GM18511 (cell line): Measurements from ENCODE around the gene CAD.
"Not testable (repeated sequence)": the region's sequence is repeated elsewhere in the genome, so short reads cannot be mapped to it uniquely, and the experiment has no call there.

ENCODE experiments used
- ATAC-seq: cut with Tn5 transposase; IDR thresholded peaks from one replicate; pipeline ENCODE4 v1.9.1; 2021; ENCODE audit warnings: mild to moderate bottlenecking, moderate library complexity; ENCODE audit not compliant: unreplicated experiment

Gene CAD

GRCh38 chr2:27251766-27252165 lies 34.6 kb downstream of the CAD start:
- ATAC-seq, result no peak

DNA sequence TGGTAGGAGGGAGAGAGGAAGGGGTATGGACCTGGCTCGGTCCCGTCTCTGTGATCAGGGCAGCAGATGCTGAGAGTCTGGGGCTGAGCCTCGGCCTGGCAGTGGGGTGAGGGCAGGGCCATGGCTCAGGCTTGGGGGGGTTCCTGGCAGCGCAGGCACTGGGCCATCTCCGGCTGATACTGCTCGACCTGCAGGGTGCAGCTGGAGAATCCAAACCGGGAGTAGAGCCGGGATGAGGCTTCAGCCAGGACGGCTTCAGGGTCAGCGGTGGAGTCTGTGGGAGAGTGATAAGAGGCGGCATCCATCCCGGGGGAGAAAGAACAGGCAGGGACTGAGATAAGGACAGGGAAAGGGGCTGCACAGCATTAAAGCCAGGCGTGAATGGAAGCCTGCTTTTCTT lies 38.0 kb downstream of the CAD start:
- no peak for ATAC-seq

DNA sequence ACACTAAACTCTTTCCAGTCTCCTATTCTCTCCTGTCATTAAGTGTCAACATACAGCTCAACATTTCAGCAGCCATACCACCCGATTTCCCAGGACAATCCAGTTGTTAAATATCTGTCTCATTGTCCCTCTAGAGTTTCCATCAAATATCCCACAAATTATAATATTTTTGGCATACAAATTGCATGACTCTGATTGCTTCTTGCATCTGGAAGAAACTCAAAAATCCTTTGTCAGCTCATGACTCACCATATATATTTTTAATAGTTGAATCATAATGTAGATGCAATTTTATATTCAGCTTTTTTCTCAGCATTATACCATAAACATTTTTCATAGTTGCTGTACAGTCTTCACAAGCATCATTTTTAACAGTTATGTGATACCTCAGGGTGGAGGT lies 38.5 kb downstream of the CAD start:
- ATAC-seq, result no peak

GRCh38 chr2:27256855-27257454 lies 39.8 kb downstream of the CAD start:
- no peak for ATAC-seq

- ATAC-seq, result no peak
Measured at GRCh38 chr2:27258051-27258450, 40.9 kb downstream of the CAD start.

DNA sequence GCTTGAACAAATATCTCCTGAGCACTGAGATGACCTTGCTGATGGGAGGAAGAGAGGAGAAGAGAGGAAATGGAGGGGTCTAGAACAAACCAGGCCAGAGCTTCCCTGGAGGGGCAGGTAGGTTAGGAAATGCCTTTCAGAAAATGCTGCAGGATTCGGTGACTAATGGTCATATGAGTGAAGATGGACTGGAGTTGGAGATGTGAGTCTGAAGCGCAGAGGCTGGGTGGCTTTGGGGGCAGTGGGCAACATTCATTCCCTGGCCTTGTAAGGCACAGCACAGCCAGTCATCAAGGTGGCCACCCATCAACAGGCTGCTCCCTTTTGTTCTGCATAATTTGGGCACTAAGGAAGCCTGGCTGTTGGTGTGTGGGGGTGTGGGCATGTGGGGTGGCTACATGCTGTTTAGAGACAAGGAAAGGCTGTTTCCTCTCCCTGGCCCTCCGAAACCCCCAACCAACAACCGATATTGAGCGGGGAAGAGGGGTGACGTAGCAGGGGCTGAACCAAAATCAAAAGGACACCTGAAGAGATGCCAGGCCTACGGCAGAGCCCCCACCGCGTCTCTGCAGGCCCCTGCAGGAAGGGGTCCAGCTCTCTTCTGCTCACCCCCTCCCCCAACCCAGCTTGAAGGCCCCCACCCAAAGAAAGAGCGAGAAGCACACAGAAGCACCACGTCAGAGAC lies 44.2 kb downstream of the CAD start:
- no peak for ATAC-seq

GRCh38 chr2:27261926-27262298 lies 44.7 kb downstream of the CAD start:
- no peak for ATAC-seq

DNA sequence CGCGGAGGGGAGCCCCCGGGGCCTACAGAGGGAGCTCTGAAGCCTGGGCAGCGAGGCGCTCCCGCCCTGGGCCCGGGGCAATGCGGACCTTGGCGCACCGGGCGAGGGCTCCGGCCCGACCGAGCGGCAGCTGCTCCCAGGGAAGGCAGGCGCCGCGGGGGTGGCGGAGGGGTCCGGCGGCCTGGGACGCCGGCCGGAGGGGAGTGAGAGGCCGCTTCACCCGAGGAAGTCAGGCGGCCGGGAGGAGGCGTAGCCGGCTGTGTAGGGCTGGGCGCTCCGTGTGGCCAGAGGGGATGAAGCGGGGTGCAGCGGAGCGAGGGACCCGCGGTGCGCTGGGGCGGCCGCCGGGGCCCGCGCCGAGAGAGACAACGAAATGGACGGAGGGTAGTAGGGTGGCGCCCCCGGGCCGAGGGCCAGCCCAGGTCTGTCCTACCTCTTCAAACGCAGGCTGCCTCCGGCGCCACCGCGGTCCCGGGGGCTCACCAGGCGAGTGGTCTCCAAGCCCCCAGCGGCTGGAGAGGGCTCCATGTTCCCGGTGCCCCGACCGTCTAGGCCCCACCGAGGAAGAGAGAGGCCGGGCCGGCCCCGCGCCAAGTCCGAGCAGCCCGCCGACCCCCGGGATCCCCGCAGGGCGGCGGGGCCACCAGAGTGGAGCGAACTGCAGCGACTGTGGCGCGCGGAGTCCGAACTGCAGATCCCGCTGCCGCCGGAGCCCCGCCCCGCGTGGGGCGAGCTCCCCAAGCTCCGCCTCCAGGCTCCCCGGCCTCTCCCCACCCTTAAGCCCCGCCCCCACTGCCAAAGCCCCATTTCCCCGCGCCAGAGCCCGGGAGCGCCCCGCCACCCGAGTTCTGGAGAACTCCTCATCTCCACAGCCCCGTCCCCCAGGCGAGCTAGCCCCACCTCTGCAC lies 45.5 kb downstream of the CAD start, which contains the start of gene SLC30A3:
SLC30A3 (minus strand) TSS at position 669 of the 908 bp plus-strand sequence; CDS start at position 528, 141 bp downstream.
- ATAC-seq, result no peak

DNA sequence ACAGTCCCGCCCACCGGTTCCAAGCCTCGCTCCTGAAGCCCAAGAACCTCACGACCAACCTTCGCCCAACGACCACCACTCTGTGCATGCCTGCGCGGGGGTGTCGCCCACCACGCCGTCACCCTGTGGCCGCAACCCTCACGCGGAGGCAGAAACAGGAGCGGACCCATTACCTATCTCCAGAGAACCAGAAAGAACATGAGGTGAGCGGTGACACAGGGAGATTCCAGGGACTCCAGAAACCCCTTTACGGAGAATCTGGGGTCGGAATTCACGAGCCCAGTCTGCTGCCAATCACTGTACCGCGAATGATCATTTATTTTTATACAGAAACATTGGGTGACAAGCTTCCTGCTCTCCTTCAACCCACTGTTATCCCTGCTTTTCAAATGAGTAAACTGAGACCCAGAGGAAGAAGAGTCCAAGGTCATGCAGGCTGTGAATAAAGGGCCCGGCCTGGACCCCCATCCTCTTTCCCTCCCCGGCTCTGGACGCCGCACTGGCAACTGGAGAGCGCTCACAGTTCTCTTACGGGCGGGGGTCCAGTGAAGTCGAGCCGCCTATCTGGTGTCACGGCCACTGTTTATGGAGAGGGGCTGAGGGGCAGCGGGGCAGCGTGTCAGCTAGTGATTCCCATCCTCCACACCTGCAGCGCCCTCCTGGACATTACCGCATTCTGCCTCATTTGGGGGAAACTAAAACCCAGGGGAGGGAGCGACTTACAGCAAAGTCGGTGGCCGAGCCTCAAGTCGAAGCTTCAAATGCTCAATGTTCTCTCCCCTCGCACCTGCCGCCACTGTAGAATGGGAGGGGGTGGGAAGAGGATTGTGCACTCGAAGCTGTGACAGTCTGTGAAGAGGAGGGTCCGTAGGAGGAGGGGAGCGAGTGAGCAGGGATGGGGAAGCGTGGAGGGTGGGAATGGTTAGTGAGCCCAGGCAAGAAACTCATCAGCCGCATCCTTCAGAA lies 46.4 kb downstream of the CAD start:
- no peak for ATAC-seq

- no peak for ATAC-seq
Measured at GRCh38 chr2:27264253-27264752, 47.1 kb downstream of the CAD start.

DNA sequence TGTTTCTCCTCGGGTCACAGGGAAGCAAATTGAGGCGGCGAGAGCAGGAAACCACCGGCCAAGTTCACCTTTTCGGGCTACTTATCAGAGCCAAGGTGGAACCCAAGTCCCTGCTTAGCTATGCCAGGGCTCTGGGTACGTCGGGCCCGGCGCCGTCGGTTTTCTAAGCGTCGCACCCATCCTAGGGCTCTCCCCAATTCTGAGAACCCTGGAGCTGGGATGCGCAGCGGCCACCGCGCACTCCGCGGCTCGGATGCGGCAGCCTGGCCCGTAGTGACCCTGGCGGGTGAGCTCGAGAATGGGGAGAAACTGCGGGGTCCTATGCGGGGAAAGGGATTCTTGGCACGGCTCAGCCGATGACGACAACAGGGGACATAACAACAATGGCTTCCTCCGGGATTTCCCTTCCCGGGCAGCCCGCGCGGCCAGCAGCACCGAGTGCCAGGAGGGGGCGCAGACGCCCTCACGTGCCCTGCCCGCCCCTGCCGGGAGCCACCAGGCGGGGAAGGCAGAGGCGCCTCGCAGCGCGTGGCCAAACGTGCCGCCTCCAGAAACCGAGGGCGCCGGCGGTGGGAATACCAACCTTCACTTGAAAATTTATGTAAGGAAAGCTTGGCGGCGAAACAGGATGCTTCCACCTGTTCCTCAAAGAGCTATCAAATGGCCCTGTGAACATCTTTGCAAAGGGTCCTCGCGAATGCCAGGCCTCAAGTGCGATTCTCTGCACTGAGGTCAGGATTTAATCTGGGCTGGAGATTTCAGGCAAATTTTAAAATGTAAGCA lies 47.8 kb downstream of the CAD start:
- ATAC-seq, result no peak

GRCh38 chr2:27265536-27265870 lies 48.3 kb downstream of the CAD start:
- no peak for ATAC-seq

DNA sequence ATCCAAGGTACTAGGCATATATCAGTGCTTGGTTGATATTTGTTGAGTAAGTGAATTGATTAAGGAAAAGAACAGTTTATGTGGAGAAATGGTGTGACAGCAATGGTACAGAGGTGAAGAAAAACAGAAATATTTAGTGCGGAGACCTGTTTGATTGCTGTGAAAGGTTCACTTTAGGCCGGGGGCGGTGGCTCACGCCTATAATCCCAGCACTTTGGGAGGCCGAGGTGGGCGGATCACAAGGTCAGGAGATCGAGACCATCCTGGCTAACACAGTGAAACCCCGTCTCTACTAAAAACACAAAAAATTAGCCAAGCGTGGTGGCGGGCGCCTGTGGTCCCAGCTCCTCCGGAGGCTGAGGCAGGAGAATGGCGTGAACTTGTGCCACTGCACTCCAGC lies 51.1 kb downstream of the CAD start:
- ATAC-seq, result not testable (repeated sequence)

- no peak for ATAC-seq
Measured at GRCh38 chr2:27270131-27270530, 53.0 kb downstream of the CAD start.

GRCh38 chr2:27270670-27271069 lies 53.5 kb downstream of the CAD start:
- no peak for ATAC-seq

DNA sequence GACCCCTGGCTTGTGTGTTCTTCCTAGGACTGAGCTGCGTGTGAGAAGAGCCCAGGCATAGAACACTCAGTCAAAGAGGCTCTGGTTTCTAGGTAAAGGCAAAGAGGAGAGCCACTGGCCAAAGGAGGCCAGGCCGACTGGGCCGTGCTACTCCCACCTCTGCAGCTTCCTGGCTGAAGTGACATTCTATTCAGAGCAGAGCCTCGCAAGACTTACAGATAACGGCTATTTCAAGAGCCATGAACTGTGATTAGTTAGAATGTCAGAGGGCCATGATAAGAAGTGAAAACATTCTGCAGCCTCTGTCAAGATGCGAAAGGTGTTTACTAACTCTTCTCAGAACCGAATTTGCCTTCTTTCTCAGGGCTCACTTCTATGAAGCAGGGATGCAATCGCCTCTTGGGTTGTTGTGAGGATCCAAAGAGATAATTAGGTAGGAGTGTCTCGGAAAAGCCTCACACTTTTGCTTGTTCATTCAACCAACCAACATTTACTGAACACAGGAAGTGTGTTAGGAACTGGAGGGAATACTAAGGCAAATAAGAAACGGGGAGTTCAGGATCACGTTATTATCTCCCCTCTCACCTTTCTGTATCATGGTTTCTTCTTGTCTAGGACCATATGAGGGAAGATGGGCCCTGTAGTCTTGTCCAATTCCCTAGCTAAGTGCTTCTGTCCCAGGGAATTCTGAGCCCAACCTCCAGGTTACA lies 54.6 kb downstream of the CAD start:
- no peak for ATAC-seq

DNA sequence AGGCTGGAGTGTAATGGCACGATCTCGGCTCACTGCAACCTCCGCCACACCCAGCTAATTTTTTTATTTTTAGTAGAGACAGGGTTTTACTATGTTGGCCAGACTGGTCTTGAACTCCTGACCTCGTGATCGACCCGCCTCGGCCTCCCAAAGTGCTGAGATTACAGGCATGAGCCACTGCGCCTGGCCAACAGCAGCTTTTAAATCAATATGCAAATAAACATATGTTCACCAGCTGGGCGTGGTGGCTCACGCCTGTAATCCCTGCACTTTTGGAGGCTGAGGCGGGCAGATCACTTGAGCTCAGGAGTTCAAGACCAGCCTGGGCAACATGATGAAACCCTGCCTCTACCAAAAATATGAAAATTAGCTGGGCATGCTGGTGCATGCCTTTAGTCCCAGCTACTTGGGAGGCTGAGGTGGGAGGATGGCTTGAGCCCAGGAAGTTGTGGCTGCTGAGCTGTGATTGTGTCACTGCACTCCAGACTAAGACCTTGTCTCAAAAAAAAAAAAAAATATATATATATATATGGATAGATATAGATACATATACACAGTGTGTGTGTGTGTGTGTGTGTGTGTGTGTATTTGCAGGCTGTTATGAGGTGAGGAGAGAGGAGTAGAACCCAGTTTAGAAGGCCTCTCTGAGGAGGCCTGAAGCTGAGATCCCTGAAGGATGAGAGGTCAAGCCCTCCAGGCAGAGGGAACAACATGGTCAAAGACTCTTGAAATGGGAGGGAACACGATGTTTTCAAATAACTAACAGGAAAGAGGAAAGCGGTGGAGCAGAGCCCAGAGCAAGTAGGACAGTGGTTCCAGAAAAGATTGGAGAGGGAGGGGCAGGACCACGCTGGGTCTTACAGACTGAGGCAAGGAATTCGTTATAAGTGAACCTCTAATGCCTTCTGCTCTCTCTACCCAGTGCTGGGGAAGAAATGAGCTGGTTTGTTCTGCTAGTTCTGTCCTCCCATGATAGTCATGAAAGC lies 55.7 kb downstream of the CAD start:
- not testable (repeated sequence) for ATAC-seq
